Lower lobe of right lung (tissue), 2 donors: ENCODE results near the gene DNAH12. TPM values are rescaled to one million over a fixed set of nuclear protein-coding genes. Genes with fewer than 3 reads are reported as not detected.
"Not testable (repeated sequence)": the region's sequence is repeated elsewhere in the genome, so short reads cannot be mapped to it uniquely, and the experiment has no call there.

Experiments used
- ATAC-seq, 2 donors: fragments of 200-7000 bp; cut with Tn5 transposase; one replicate each; pipeline ENCODE4 v1.9.1; 2020 to 2022; ENCODE audit warnings: mild to moderate bottlenecking in 2 of 2, moderate library complexity in 2 of 2
- DNase-seq: peaks from one replicate; pipeline ENCODE4 v3.0.0-alpha.2; 2020
- H3K27ac ChIP-seq: fragments of 200-600 bp; one replicate; pipeline ENCODE4 v1.8.0; 2022
- H3K27me3 ChIP-seq: fragments of 200-600 bp; one replicate; pipeline ENCODE4 v1.8.0; 2022; ENCODE audit warnings: low read depth
- H3K36me3 ChIP-seq: fragments of 200-600 bp; one replicate; pipeline ENCODE4 v1.8.0; 2022; ENCODE audit warnings: mild to moderate bottlenecking
- H3K4me1 ChIP-seq: fragments of 200-600 bp; one replicate; pipeline ENCODE4 v1.8.0; 2022
- H3K4me3 ChIP-seq: fragments of 200-600 bp; one replicate; pipeline ENCODE4 v1.8.0; 2022; ENCODE audit warnings: mild to moderate bottlenecking
- H3K9me3 ChIP-seq: fragments of 200-600 bp; one replicate; pipeline ENCODE4 v1.8.0; 2022
- CTCF ChIP-seq: fragments of 200-600 bp; IDR thresholded peaks from one replicate; pipeline ENCODE4 v1.8.0; 2022; ENCODE audit warnings: antibody characterized with exemption, mild to moderate bottlenecking
- intact Hi-C: fragments of 100-400 bp; cut with DNase I; formaldehyde crosslinking; loops from one replicate; pipeline ENCODE4 v1.11.0; 2022
- total RNA-seq: library from RNA; stranded (reverse); fragmentation: NEBNext Ultra II Directional; extraction: Animal tissue kit (Norgen Biotek cat#: 25700); gene quantifications from one replicate; pipeline ENCODE4 v1.2.1, GENCODE V29; 2021
- donor health status: DM: no; HTN: yes; CAD: no; lungs with severe emphysema.

The DNAH12 gene
- total RNA-seq, 1 donor from 2014 or later: 11.2 TPM

- H3K9me3 ChIP-seq: no peaks in the 10 kb centered on the region
- intact Hi-C loops: no loop called here
- H3K4me3 ChIP-seq: no peak overlapping the region
- DNase-seq (no peak), ATAC-seq (no peak)
- H3K27me3 ChIP-seq: no peaks in the 10 kb centered on the region
- TF ChIP-seq CTCF: no peak
- H3K36me3 ChIP-seq: no peaks in the 10 kb centered on the region
- no peak overlapping the region for H3K27ac ChIP-seq
- H3K4me1 ChIP-seq: peaks cover 7% of the 10 kb centered on the region
These were observed 97.8 kb downstream of the DNAH12 start for GRCh38 chr3:57446318-57446841.

- ATAC-seq (no peak), DNase-seq (no peak)
- intact Hi-C loops: no loop called here
- Histone ChIP-seq H3K36me3 (no peaks in the 10 kb centered on the region), H3K27me3 (no peaks in the 10 kb centered on the region), H3K27ac (no peak overlapping the region), H3K4me3 (no peak overlapping the region), H3K9me3 (no peaks in the 10 kb centered on the region), H3K4me1 (no peaks in the 10 kb centered on the region)
- no peak for TF ChIP-seq CTCF
These were observed 99.7 kb downstream of the DNAH12 start for GRCh38 chr3:57444469-57444868.

GRCh38 chr3:57440144-57440543 lies 104.0 kb downstream of the DNAH12 start:
- H3K27ac ChIP-seq, H3K36me3 ChIP-seq, DNase-seq, intact Hi-C loops, ATAC-seq, H3K27me3 ChIP-seq, H3K4me1 ChIP-seq, H3K4me3 ChIP-seq, H3K9me3 ChIP-seq: not testable (repeated sequence)

- not testable (repeated sequence) for DNase-seq, H3K27ac ChIP-seq, ATAC-seq
These were observed 105.7 kb downstream of the DNAH12 start for GRCh38 chr3:57438460-57438859.

GRCh38 chr3:57436195-57436761 lies 107.9 kb downstream of the DNAH12 start:
- no peaks in the 10 kb centered on the region for H3K27me3 ChIP-seq
- DNase-seq: no peak

More at GRCh38 chr3:57438460-57438859, 105.7 kb downstream of the DNAH12 start:
- H3K36me3 ChIP-seq, H3K9me3 ChIP-seq, H3K4me3 ChIP-seq, H3K4me1 ChIP-seq, intact Hi-C loops, H3K27me3 ChIP-seq: not testable (repeated sequence)

GRCh38 chr3:57434041-57434440 lies 110.1 kb downstream of the DNAH12 start:
- TF ChIP-seq CTCF: peak; percentile 26
- intact Hi-C loops: no loop called here
- Histone ChIP-seq H3K27ac (no peak overlapping the region), H3K36me3 (no peaks in the 10 kb centered on the region), H3K4me1 (no peaks in the 10 kb centered on the region), H3K4me3 (no peak overlapping the region), H3K9me3 (no peaks in the 10 kb centered on the region), H3K27me3 (no peaks in the 10 kb centered on the region)
- ATAC-seq: no peak
- DNase-seq: no peak

More at GRCh38 chr3:57436195-57436761, 107.9 kb downstream of the DNAH12 start:
- no peaks in the 10 kb centered on the region for H3K9me3 ChIP-seq
- intact Hi-C loops: no loop called here
- H3K27ac ChIP-seq: no peak overlapping the region
- no peak for TF ChIP-seq CTCF
- no peaks in the 10 kb centered on the region for H3K4me1 ChIP-seq
- no peak for ATAC-seq
- no peak overlapping the region for H3K4me3 ChIP-seq
- H3K36me3 ChIP-seq: no peaks in the 10 kb centered on the region
